HL-60 (cell line): Measurements from ENCODE around the gene RYK.

Experiments used
- GABPA ChIP-seq: IDR thresholded peaks from 2 replicates; pipeline ENCODE4 v1.6.1; 2012; ENCODE audit warnings: low read depth
- POLR2AphosphoS5 ChIP-seq: IDR thresholded peaks from 2 replicates; pipeline ENCODE4 v1.6.1; 2012; ENCODE audit warnings: low read depth
- SPI1 ChIP-seq: IDR thresholded peaks from 2 replicates; pipeline ENCODE4 v1.6.1; 2012; ENCODE audit warnings: low read depth, mild to moderate bottlenecking, borderline replicate concordance
- TF ChIP-seq, protein P1 (sequence below): IDR thresholded peaks from one replicate; pipeline ENCODE4 v1.5.1; 2011; ENCODE audit warnings: low read length, control low read depth, inconsistent platforms; ENCODE audit not compliant: insufficient read depth
- TF ChIP-seq, protein P2 (sequence below): IDR thresholded peaks from 2 replicates; pipeline ENCODE4 v1.6.1; 2012; ENCODE audit warnings: low read depth; ENCODE audit not compliant: insufficient replicate concordance

DNA sequence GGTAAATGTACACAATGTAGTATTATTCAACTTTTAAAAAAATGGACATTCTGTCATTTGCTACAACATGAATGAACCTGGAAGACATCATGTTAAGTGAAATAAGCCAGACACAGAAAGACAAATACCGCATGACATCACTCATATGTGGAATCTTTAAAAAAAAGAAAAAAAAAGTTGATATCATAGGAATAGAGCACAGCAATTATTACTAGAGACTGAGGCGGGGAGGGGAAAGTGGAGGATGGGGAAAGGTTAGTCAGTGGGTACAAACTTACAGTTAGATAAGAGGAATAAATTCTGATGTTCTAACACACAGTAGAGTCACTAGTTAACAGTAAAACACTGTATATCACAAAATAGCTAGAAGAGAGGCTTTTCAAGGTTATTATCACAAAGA, 22.2 kb downstream of the RYK start:
- TF ChIP-seq, protein P1, sequence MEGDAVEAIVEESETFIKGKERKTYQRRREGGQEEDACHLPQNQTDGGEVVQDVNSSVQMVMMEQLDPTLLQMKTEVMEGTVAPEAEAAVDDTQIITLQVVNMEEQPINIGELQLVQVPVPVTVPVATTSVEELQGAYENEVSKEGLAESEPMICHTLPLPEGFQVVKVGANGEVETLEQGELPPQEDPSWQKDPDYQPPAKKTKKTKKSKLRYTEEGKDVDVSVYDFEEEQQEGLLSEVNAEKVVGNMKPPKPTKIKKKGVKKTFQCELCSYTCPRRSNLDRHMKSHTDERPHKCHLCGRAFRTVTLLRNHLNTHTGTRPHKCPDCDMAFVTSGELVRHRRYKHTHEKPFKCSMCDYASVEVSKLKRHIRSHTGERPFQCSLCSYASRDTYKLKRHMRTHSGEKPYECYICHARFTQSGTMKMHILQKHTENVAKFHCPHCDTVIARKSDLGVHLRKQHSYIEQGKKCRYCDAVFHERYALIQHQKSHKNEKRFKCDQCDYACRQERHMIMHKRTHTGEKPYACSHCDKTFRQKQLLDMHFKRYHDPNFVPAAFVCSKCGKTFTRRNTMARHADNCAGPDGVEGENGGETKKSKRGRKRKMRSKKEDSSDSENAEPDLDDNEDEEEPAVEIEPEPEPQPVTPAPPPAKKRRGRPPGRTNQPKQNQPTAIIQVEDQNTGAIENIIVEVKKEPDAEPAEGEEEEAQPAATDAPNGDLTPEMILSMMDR, result no peak
- no peak for TF ChIP-seq POLR2AphosphoS5
- TF ChIP-seq GABPA, result no peak
- TF ChIP-seq, protein P2, sequence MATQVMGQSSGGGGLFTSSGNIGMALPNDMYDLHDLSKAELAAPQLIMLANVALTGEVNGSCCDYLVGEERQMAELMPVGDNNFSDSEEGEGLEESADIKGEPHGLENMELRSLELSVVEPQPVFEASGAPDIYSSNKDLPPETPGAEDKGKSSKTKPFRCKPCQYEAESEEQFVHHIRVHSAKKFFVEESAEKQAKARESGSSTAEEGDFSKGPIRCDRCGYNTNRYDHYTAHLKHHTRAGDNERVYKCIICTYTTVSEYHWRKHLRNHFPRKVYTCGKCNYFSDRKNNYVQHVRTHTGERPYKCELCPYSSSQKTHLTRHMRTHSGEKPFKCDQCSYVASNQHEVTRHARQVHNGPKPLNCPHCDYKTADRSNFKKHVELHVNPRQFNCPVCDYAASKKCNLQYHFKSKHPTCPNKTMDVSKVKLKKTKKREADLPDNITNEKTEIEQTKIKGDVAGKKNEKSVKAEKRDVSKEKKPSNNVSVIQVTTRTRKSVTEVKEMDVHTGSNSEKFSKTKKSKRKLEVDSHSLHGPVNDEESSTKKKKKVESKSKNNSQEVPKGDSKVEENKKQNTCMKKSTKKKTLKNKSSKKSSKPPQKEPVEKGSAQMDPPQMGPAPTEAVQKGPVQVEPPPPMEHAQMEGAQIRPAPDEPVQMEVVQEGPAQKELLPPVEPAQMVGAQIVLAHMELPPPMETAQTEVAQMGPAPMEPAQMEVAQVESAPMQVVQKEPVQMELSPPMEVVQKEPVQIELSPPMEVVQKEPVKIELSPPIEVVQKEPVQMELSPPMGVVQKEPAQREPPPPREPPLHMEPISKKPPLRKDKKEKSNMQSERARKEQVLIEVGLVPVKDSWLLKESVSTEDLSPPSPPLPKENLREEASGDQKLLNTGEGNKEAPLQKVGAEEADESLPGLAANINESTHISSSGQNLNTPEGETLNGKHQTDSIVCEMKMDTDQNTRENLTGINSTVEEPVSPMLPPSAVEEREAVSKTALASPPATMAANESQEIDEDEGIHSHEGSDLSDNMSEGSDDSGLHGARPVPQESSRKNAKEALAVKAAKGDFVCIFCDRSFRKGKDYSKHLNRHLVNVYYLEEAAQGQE, result no peak
- TF ChIP-seq SPI1, result no peak
